SU-DHL-6 (cell line): ENCODE measurements around the gene PCDHA9.

Source experiments
- EZH2phosphoT487 ChIP-seq: fragments of 200-600 bp; sonication (generic), shearing (Covaris generic); conservative IDR thresholded peaks from 2 replicates; pipeline ENCODE4 v1.6.1; 2018; ENCODE audit warnings: mild to moderate bottlenecking, antibody characterized with exemption, low read length, moderate library complexity, mixed read lengths
- TF ChIP-seq, protein P1 (sequence below): fragments of 200-600 bp; sonication (generic); IDR thresholded peaks from one replicate; pipeline ENCODE4 v1.5.1; 2017; ENCODE audit warnings: antibody characterized with exemption, mild to moderate bottlenecking, low read length, moderate library complexity; ENCODE audit not compliant: insufficient read depth, poor library complexity, severe bottlenecking

- TF ChIP-seq, protein P1, sequence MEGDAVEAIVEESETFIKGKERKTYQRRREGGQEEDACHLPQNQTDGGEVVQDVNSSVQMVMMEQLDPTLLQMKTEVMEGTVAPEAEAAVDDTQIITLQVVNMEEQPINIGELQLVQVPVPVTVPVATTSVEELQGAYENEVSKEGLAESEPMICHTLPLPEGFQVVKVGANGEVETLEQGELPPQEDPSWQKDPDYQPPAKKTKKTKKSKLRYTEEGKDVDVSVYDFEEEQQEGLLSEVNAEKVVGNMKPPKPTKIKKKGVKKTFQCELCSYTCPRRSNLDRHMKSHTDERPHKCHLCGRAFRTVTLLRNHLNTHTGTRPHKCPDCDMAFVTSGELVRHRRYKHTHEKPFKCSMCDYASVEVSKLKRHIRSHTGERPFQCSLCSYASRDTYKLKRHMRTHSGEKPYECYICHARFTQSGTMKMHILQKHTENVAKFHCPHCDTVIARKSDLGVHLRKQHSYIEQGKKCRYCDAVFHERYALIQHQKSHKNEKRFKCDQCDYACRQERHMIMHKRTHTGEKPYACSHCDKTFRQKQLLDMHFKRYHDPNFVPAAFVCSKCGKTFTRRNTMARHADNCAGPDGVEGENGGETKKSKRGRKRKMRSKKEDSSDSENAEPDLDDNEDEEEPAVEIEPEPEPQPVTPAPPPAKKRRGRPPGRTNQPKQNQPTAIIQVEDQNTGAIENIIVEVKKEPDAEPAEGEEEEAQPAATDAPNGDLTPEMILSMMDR, result peak; percentile 28
- TF ChIP-seq EZH2phosphoT487, result no peak
Measured at GRCh38 chr5:140840978-140841962, 6.9 kb upstream of the PCDHA9 start, which contains the start of gene PCDHA8.
